A549 (cell line): ENCODE data around the gene PSME4. TPM values are rescaled to one million over a fixed set of nuclear protein-coding genes. Genes with fewer than 3 reads are reported as not detected.

Experiments
- ATAC-seq, 2 experiments: fragments of 200-7000 bp in 1 of 2; fragments of >200 bp in 1 of 2; cut with Nextera tagmentation in 1 of 2; cut with Tn5 transposase in 1 of 2; 3 replicates each; pipeline versions ENCODE4 v1.8.0 to v1.9.1; 2018 to 2020; ENCODE audit warnings: mild to moderate bottlenecking in 1 of 2, moderate library complexity in 1 of 2
- CTCF ChIA-PET: fragments of 300-600 bp; sonication (Branson Sonifier 250); formaldehyde crosslinking; extraction: SDS; loops from one replicate; lab custom pipeline; 2021; ENCODE audit warnings: antibody characterized with exemption, inconsistent platforms; lab: Yijun Ruan, JAX
- POLR2A ChIA-PET: fragments of 350-600 bp; formaldehyde crosslinking; extraction: SDS; loops from one replicate; lab custom pipeline; 2021; ENCODE audit warnings: antibody characterized with exemption, inconsistent platforms; lab: Yijun Ruan, JAX
- DNase-seq, 2 experiments: peaks; one replicate each; pipeline versions ENCODE4 v3.0.0 to v3.0.0-alpha.2; 2011 to 2016; ENCODE audit warnings: low read depth in 1 of 2, low spot score in 1 of 2
- FAIRE-seq: peaks from 2 replicates; lab custom pipeline; 2011; peaks lifted over from hg19 to GRCh38; lab: Jason Lieb, UNC
- H3K27ac ChIP-seq, 2 experiments: fragments of >200 bp; sonication (Bioruptor Twin); formaldehyde crosslinking; 3 replicates each; pipeline ENCODE4 v1.5.1; 2016 to 2017
- H3K4me1 ChIP-seq: fragments of >200 bp; sonication (Bioruptor Twin); formaldehyde crosslinking; 3 replicates; pipeline ENCODE4 v1.6.1; 2016
- H3K4me2 ChIP-seq: fragments of >200 bp; sonication (Bioruptor Twin); formaldehyde crosslinking; 3 replicates; pipeline ENCODE4 v1.6.1; 2016
- H3K4me3 ChIP-seq: fragments of >200 bp; sonication (Bioruptor Twin); formaldehyde crosslinking; 3 replicates; pipeline ENCODE4 v1.5.1; 2016
- H3K9me3 ChIP-seq: fragments of >200 bp; sonication (Bioruptor Twin); formaldehyde crosslinking; 3 replicates; pipeline ENCODE4 v1.6.1; 2016
- BCL3 ChIP-seq: fragments of >200 bp; sonication (Bioruptor Twin); formaldehyde crosslinking; IDR thresholded peaks from 3 replicates; pipeline ENCODE4 v1.6.1; 2016
- BHLHE40 ChIP-seq: IDR thresholded peaks from 2 replicates; pipeline ENCODE4 v1.6.1; 2012; ENCODE audit warnings: low read depth, low read length, inconsistent platforms
- CBX2 ChIP-seq: fragments of 200-600 bp; sonication (generic); IDR thresholded peaks from 2 replicates; pipeline ENCODE4 v1.6.1; 2016; ENCODE audit warnings: low read depth, mild to moderate bottlenecking, borderline replicate concordance
- CBX8 ChIP-seq: fragments of 200-600 bp; sonication (generic); IDR thresholded peaks from 2 replicates; pipeline ENCODE4 v1.6.1; 2016
- CEBPB ChIP-seq, 2 experiments: fragments of >200 bp in 1 of 2; sonication (Bioruptor Twin) in 1 of 2; formaldehyde crosslinking in 1 of 2; IDR thresholded peaks; 2 replicates each; pipeline ENCODE4 v1.6.1; 2012 to 2016
- CHD4 ChIP-seq: fragments of 200-600 bp; sonication (generic); IDR thresholded peaks from 2 replicates; pipeline ENCODE4 v1.6.1; 2016; ENCODE audit warnings: antibody characterized with exemption, mild to moderate bottlenecking, borderline replicate concordance
- E2F6 ChIP-seq: IDR thresholded peaks from 2 replicates; pipeline ENCODE4 v1.6.1; 2012; ENCODE audit warnings: low read depth, borderline replicate concordance
- EHMT2 ChIP-seq: fragments of 200-600 bp; sonication (generic); IDR thresholded peaks from 2 replicates; pipeline ENCODE4 v1.6.1; 2016; ENCODE audit warnings: antibody characterized with exemption, low read depth, mild to moderate bottlenecking, moderate library complexity
- FOSB ChIP-seq: fragments of 250-450 bp; sonication (Bioruptor Pico); IDR thresholded peaks from 2 replicates; pipeline ENCODE4 v1.5.0; 2020; ENCODE audit warnings: mild to moderate bottlenecking, moderate library complexity
- FOSL2 ChIP-seq, 2 experiments: fragments of 450-650 bp in 1 of 2; fragments of >200 bp in 1 of 2; sonication (Bioruptor Twin) in 1 of 2; formaldehyde crosslinking; IDR thresholded peaks; 2 replicates each; pipeline versions ENCODE4 v1.5.0 to v1.6.1; 2016 to 2020; ENCODE audit warnings: mild to moderate bottlenecking in 1 of 2, moderate library complexity in 1 of 2
- FOXS1 ChIP-seq: fragments of 250-450 bp; sonication (Bioruptor Pico); IDR thresholded peaks from 2 replicates; pipeline ENCODE4 v1.5.0; 2020; ENCODE audit warnings: mild to moderate bottlenecking, moderate library complexity
- GATA3 ChIP-seq: IDR thresholded peaks from 2 replicates; pipeline ENCODE4 v1.6.1; 2012; ENCODE audit warnings: borderline replicate concordance
- HEYL ChIP-seq: fragments of 250-450 bp; sonication (Bioruptor Pico); IDR thresholded peaks from 2 replicates; pipeline ENCODE4 v1.8.0; 2021; ENCODE audit warnings: mild to moderate bottlenecking, moderate library complexity
- HMGXB4 ChIP-seq: fragments of 250-450 bp; sonication (Bioruptor Pico); IDR thresholded peaks from 2 replicates; pipeline ENCODE4 v1.5.0; 2021; ENCODE audit warnings: mild to moderate bottlenecking, moderate library complexity, borderline replicate concordance
- HOXB13 ChIP-seq: fragments of 250-450 bp; sonication (Bioruptor Pico); IDR thresholded peaks from 2 replicates; pipeline ENCODE4 v1.5.0; 2020; ENCODE audit warnings: low read depth, mild to moderate bottlenecking, moderate library complexity
- JUNB ChIP-seq: fragments of >200 bp; sonication (Bioruptor Twin); formaldehyde crosslinking; IDR thresholded peaks from 2 replicates; pipeline ENCODE4 v1.6.1; 2016
- KDM1A ChIP-seq: fragments of 200-600 bp; sonication (generic); IDR thresholded peaks from 2 replicates; pipeline ENCODE4 v1.6.1; 2016; ENCODE audit warnings: low read depth, mild to moderate bottlenecking
- KDM5A ChIP-seq: fragments of 200-600 bp; sonication (generic); IDR thresholded peaks from 2 replicates; pipeline ENCODE4 v1.6.1; 2016; ENCODE audit warnings: antibody characterized with exemption, mild to moderate bottlenecking
- MAFK ChIP-seq: fragments of 450-650 bp; IDR thresholded peaks from 2 replicates; pipeline ENCODE4 v1.6.1; 2014; ENCODE audit not compliant: partially characterized antibody
- MAZ ChIP-seq: fragments of 150-350 bp; IDR thresholded peaks from 2 replicates; pipeline ENCODE4 v1.6.1; 2014; ENCODE audit warnings: antibody characterized with exemption, low read depth, low read length, borderline replicate concordance
- MYC ChIP-seq: IDR thresholded peaks from 2 replicates; pipeline ENCODE4 v1.6.1; 2012; ENCODE audit warnings: mild to moderate bottlenecking, inconsistent platforms, low read length, improper control_type of control experiment, borderline replicate concordance
- NFE2L2 ChIP-seq: fragments of 150-350 bp; conservative IDR thresholded peaks from 2 replicates; pipeline ENCODE4 v1.6.1; 2014; ENCODE audit warnings: low read length
- PBX3 ChIP-seq: IDR thresholded peaks from 2 replicates; pipeline ENCODE4 v1.6.1; 2012
- RAD21 ChIP-seq, 2 experiments: fragments of >200 bp in 1 of 2; sonication (Bioruptor Twin) in 1 of 2; formaldehyde crosslinking in 1 of 2; IDR thresholded peaks in 1 of 2; conservative IDR thresholded peaks in 1 of 2; 2 replicates in 1 of 2; 3 replicates in 1 of 2; pipeline ENCODE4 v1.6.1; 2012 to 2018; ENCODE audit warnings: inconsistent platforms in 1 of 2
- SMC3 ChIP-seq: fragments of >200 bp; sonication (Bioruptor Twin); formaldehyde crosslinking; IDR thresholded peaks from 3 replicates; pipeline ENCODE4 v1.6.1; 2018; ENCODE audit warnings: inconsistent platforms
- TP53 ChIP-seq: fragments of 250-450 bp; sonication (Bioruptor Pico); IDR thresholded peaks from 2 replicates; pipeline ENCODE4 v1.5.0; 2021; ENCODE audit warnings: mild to moderate bottlenecking, moderate library complexity
- ZC3H11A ChIP-seq: fragments of 450-650 bp; IDR thresholded peaks from 2 replicates; pipeline ENCODE4 v1.6.1; 2014; ENCODE audit warnings: antibody characterized with exemption, mild to moderate bottlenecking
- ZSCAN20 ChIP-seq: fragments of 250-450 bp; sonication (Bioruptor Pico); IDR thresholded peaks from 2 replicates; pipeline ENCODE4 v1.8.0; 2022; ENCODE audit warnings: mild to moderate bottlenecking, moderate library complexity
- WGBS: methylation state at CpG from one replicate; pipeline ENCODE4 v1.1.6; 2017; ENCODE audit errors: missing lambda C conversion rate; 5-methylcytosine and 5-hydroxymethylcytosine counted together
- polyA plus RNA-seq, 4 experiments: library from polyadenylated mRNA; depleted of rRNA in 3 of 4; stranded (reverse); fragments of >200 nt; fragmentation: RNase III in 1 of 4; extraction: RNeasy Plus Mini Kit Qiagen cat#74134 plus additional on column Dnase treatment in 1 of 4; gene quantifications; 2 replicates in 3 of 4; 3 replicates in 1 of 4; pipeline ENCODE4 v1.2.3, GENCODE V29; 2011 to 2017

Gene PSME4
- polyA plus RNA-seq, 2 of the 4 experiments (the other 2 are of a cell fraction) = 31.9 to 55.8 TPM

- no peak for FAIRE-seq
- WGBS = 95% methylated on average over 2 of the region's 2 CpGs
- H3K4me1 ChIP-seq = no peaks in the 10 kb centered on the region
- no peak overlapping the region for H3K4me2 ChIP-seq
- no peak for DNase-seq
- no peaks in the 10 kb centered on the region for H3K9me3 ChIP-seq
- H3K27ac ChIP-seq = no peak overlapping the region
- no peak for ATAC-seq
- no peak overlapping the region for H3K4me3 ChIP-seq
- ChIA-PET CTCF (interaction anchor here (1.9 kb wide), 1 partner anchor 12 kb away, joined by 8 read pairs; no protein-coding TSS in a partner anchor), POLR2A (no interaction called here)
- TF ChIP-seq FOXS1 (CRISPR knock-in tag) (no peak), MYC (no peak), NFE2L2 (no peak), MAFK (no peak), PBX3 (no peak), HOXB13 (CRISPR knock-in tag) (no peak), CBX2 (no peak), HEYL (no peak), EHMT2 (no peak), MAZ (no peak), E2F6 (no peak), ZC3H11A (no peak), SMC3 (no peak), FOSB (CRISPR knock-in tag) (no peak)
- TF ChIP-seq, all 56 proteins: peak for 0
Observed at GRCh38 chr2:53867773-53868172, 103.0 kb downstream of the PSME4 start.

GRCh38 chr2:53867169-53867568 lies 103.6 kb downstream of the PSME4 start:
- ATAC-seq = no peak
- CTCF ChIA-PET = interaction anchor here (1.9 kb wide), 1 partner anchor 12 kb away, joined by 8 read pairs; no protein-coding TSS in a partner anchor
- DNase-seq = no peak
- FAIRE-seq = no peak
- Histone ChIP-seq H3K4me1 (no peaks in the 10 kb centered on the region), H3K27ac (no peak overlapping the region), H3K4me3 (no peak overlapping the region), H3K9me3 (no peaks in the 10 kb centered on the region), H3K4me2 (no peak overlapping the region)
- POLR2A ChIA-PET = no interaction called here
- 96% methylated on average over 5 of the region's 5 CpGs for WGBS
- TF ChIP-seq RAD21 (conservative IDR thresholded peaks at IDR 0.05 in 1 of 2, IDR thresholded peaks at IDR 0.05 in 1 of 2) (no peak), KDM1A (no peak), NFE2L2 (no peak), MYC (no peak), ZC3H11A (no peak), HMGXB4 (CRISPR knock-in tag) (no peak), CBX2 (no peak), GATA3 (no peak)
- TF ChIP-seq, all 56 proteins: peak for 0

GRCh38 chr2:53865962-53866361 lies 104.8 kb downstream of the PSME4 start:
- no peak for DNase-seq
- H3K27ac ChIP-seq = no peak overlapping the region
- H3K4me1 ChIP-seq = no peaks in the 10 kb centered on the region
- no peaks in the 10 kb centered on the region for H3K9me3 ChIP-seq
- no peak overlapping the region for H3K4me2 ChIP-seq
- 90% methylated on average over 5 of the region's 5 CpGs for WGBS
- CTCF ChIA-PET = interaction anchor here (0.5 kb wide), 1 partner anchor 16 kb away, joined by 3 read pairs; no protein-coding TSS in a partner anchor
- no peak for ATAC-seq
- H3K4me3 ChIP-seq = no peak overlapping the region
- FAIRE-seq = no peak
- POLR2A ChIA-PET = no interaction called here
- TF ChIP-seq CEBPB (IDR thresholded peaks at IDR 0.05) = no peak
- no peak for TF ChIP-seq FOSB (CRISPR knock-in tag)
- TF ChIP-seq KDM5A = no peak
- no peak for TF ChIP-seq FOSL2 (IDR thresholded peaks at IDR 0.05)
- no peak for TF ChIP-seq FOSL2 (CRISPR knock-in tag; IDR thresholded peaks at IDR 0.05)
- no peak for TF ChIP-seq TP53 (CRISPR knock-in tag)
- TF ChIP-seq ZC3H11A = no peak
- TF ChIP-seq MYC = no peak
- no peak for TF ChIP-seq CHD4
- TF ChIP-seq BCL3 = no peak
- no peak for TF ChIP-seq JUNB
- no peak for TF ChIP-seq GATA3
- TF ChIP-seq ZSCAN20 = no peak
- TF ChIP-seq MAFK = no peak
- TF ChIP-seq E2F6 = no peak
- TF ChIP-seq CBX8 = no peak
- TF ChIP-seq BHLHE40 = no peak
- TF ChIP-seq EHMT2 = no peak
